HepG2 (cell line): ENCODE data around the gene STAP2. TPM values are rescaled to one million over a fixed set of nuclear protein-coding genes. Genes with fewer than 3 reads are reported as not detected.

ENCODE experiments used
- DMAP1 ChIP-seq: IDR thresholded peaks from 2 replicates; pipeline ENCODE4 v1.6.1; 2016
- HES4 ChIP-seq: sonication (generic); formaldehyde crosslinking; IDR thresholded peaks from 2 replicates; pipeline ENCODE4 v1.9.0; 2021; ENCODE audit warnings: mild to moderate bottlenecking, missing genetic modification reagents, borderline replicate concordance
- HNF1A ChIP-seq, 2 experiments: sonication (generic) in 1 of 2; formaldehyde crosslinking in 1 of 2; IDR thresholded peaks; 2 replicates each; pipeline versions ENCODE4 v1.4.0 to v1.6.1; 2016 to 2020; ENCODE audit warnings: borderline replicate concordance in 1 of 2, low read depth in 1 of 2, mild to moderate bottlenecking in 1 of 2, missing genetic modification reagents in 1 of 2
- NBN ChIP-seq: fragments of 450-650 bp; conservative IDR thresholded peaks from 2 replicates; pipeline ENCODE4 v1.6.1; 2017
- NCOA1 ChIP-seq: sonication (generic); formaldehyde crosslinking; IDR thresholded peaks from 2 replicates; pipeline ENCODE4 v1.9.0; 2021; ENCODE audit warnings: missing genetic modification reagents
- PHF8 ChIP-seq: sonication (generic); formaldehyde crosslinking; IDR thresholded peaks from 2 replicates; pipeline ENCODE4 v1.5.0; 2020; ENCODE audit warnings: missing genetic modification reagents
- POLR2AphosphoS5 ChIP-seq: IDR thresholded peaks from 2 replicates; pipeline ENCODE4 v1.6.1; 2012; ENCODE audit warnings: low read depth, low read length
- SALL2 ChIP-seq: sonication (generic); formaldehyde crosslinking; IDR thresholded peaks from 2 replicates; pipeline ENCODE4 v1.8.1; 2023; ENCODE audit warnings: mild to moderate bottlenecking, missing genetic modification reagents, inconsistent platforms
- SAP130 ChIP-seq: IDR thresholded peaks from 2 replicates; pipeline ENCODE4 v1.6.1; 2016; ENCODE audit warnings: low read depth
- SIN3A ChIP-seq: IDR thresholded peaks from 2 replicates; pipeline ENCODE4 v1.6.1; 2011; ENCODE audit warnings: low read depth, mild to moderate bottlenecking, control low read depth, low read length, borderline replicate concordance
- SIX1 ChIP-seq: sonication (generic); formaldehyde crosslinking; IDR thresholded peaks from 2 replicates; pipeline ENCODE4 v1.4.0; 2020; ENCODE audit warnings: missing genetic modification reagents, borderline replicate concordance
- ZNF251 ChIP-seq: sonication (generic); formaldehyde crosslinking; IDR thresholded peaks from 2 replicates; pipeline ENCODE4 v1.9.0; 2021; ENCODE audit warnings: mild to moderate bottlenecking, missing genetic modification reagents
- ZNF354B ChIP-seq: sonication (generic); formaldehyde crosslinking; IDR thresholded peaks from 2 replicates; pipeline ENCODE4 v1.8.0; 2022; ENCODE audit warnings: mild to moderate bottlenecking, missing genetic modification reagents
- ZNF549 ChIP-seq: sonication (generic); formaldehyde crosslinking; IDR thresholded peaks from 2 replicates; pipeline ENCODE4 v1.5.0; 2020; ENCODE audit warnings: missing genetic modification reagents
- ZNF563 ChIP-seq: sonication (generic); formaldehyde crosslinking; IDR thresholded peaks from 2 replicates; pipeline ENCODE4 v1.8.0; 2022; ENCODE audit warnings: mild to moderate bottlenecking, moderate library complexity, missing genetic modification reagents
- ZNF776 ChIP-seq: sonication (generic); formaldehyde crosslinking; IDR thresholded peaks from 2 replicates; pipeline ENCODE4 v1.4.0; 2020; ENCODE audit warnings: mild to moderate bottlenecking, missing genetic modification reagents
- polyA plus RNA-seq, 8 experiments: library from polyadenylated mRNA; depleted of rRNA in 3 of 8; stranded (reverse) in 7 of 8; unstranded in 1 of 8; fragments of >200 nt; fragmentation: Illumina TruSeq in 4 of 8; extraction: Trizol in 4 of 8; gene quantifications; 2 replicates each; pipeline versions ENCODE4 v1.2.1 to v1.2.3, GENCODE V29; 2011 to 2016; ENCODE audit warnings: low read depth in 4 of 8, missing spikeins in 1 of 8, mixed read lengths in 1 of 8; ENCODE audit not compliant: insufficient read depth in 1 of 8
- total RNA-seq, 5 experiments: library from RNA; depleted of rRNA; stranded (reverse); fragments of >200 nt; fragmentation: Illumina TruSeq; extraction: Trizol; gene quantifications; 2 replicates each; pipeline ENCODE4 v1.2.3, GENCODE V29; 2016; ENCODE audit warnings: low read depth in 1 of 5
- TF ChIP-seq, protein P1 (sequence below): sonication (generic); formaldehyde crosslinking; IDR thresholded peaks from 2 replicates; pipeline ENCODE4 v1.4.0; 2020; ENCODE audit warnings: missing genetic modification reagents, borderline replicate concordance
- TF ChIP-seq, protein P2 (sequence below): sonication (generic); formaldehyde crosslinking; IDR thresholded peaks from 2 replicates; pipeline ENCODE4 v1.5.0; 2020; ENCODE audit warnings: missing genetic modification reagents
- TF ChIP-seq, protein P3 (sequence below): sonication (generic); IDR thresholded peaks from 2 replicates; pipeline ENCODE4 v1.6.1; 2016; ENCODE audit warnings: low read depth, borderline replicate concordance

The STAP2 gene
- total and polyA plus RNA-seq, 2 of the 13 experiments (the other 11 are each of a cell fraction or from before 2014, with no cell fraction given) = 39.0 to 43.7 TPM

DNA sequence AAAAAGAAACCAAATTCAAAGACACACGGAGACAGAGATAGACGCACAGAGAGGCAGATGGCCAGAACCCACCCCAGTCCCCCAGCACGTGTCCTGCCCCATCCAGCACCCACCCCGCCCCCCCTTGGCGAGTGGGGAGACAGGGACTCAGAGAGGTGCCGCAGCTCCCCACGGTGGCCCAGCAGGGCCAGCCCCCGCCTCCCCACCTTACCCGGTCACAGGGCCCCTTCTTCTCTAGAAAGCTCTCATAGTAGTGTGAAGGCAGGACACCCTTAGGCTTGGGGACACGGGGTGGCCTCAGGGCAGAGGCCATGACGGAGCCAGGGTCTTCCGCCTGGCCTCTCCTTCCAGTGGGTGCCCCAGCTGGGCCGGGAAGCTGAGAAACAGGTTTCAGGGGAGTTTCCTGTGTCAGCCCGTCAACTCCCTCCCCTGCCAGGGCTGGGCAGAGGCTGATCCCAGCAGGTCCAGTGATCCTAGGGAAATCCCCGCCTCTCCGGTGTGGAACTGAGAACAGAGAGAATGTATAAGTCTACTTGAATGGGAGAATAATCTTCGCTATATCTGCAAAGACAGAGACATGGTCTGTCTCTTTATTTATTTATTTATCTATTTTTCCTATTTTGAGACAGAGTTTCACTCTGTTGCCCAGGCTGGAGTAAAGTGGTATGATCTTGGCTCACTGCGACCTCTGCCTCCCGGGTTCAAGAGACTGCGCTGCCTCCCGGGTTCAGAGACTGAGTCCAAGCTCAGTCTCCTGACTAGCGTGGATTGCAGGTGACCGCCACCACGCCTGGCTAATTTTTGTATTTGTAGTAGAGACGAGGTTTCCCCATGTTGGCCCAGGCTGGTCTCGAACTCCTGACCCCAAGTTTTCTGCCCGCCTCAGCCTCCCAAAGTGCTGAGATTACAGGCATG, at the start of gene STAP2 (continued):
- 0 out of 2 replicates have a peak, but pooled peaks have one; percentile 21 for TF ChIP-seq POLR2AphosphoS5
- peak; percentile 25; the same call in 1 of the 2 replicates for TF ChIP-seq DMAP1 (CRISPR knock-in tag)
- no peak for TF ChIP-seq SIX1 (CRISPR knock-in tag)
- TF ChIP-seq SIN3A = peak; percentile 53; the same call in 1 of the 2 replicates
- TF ChIP-seq, protein P1, sequence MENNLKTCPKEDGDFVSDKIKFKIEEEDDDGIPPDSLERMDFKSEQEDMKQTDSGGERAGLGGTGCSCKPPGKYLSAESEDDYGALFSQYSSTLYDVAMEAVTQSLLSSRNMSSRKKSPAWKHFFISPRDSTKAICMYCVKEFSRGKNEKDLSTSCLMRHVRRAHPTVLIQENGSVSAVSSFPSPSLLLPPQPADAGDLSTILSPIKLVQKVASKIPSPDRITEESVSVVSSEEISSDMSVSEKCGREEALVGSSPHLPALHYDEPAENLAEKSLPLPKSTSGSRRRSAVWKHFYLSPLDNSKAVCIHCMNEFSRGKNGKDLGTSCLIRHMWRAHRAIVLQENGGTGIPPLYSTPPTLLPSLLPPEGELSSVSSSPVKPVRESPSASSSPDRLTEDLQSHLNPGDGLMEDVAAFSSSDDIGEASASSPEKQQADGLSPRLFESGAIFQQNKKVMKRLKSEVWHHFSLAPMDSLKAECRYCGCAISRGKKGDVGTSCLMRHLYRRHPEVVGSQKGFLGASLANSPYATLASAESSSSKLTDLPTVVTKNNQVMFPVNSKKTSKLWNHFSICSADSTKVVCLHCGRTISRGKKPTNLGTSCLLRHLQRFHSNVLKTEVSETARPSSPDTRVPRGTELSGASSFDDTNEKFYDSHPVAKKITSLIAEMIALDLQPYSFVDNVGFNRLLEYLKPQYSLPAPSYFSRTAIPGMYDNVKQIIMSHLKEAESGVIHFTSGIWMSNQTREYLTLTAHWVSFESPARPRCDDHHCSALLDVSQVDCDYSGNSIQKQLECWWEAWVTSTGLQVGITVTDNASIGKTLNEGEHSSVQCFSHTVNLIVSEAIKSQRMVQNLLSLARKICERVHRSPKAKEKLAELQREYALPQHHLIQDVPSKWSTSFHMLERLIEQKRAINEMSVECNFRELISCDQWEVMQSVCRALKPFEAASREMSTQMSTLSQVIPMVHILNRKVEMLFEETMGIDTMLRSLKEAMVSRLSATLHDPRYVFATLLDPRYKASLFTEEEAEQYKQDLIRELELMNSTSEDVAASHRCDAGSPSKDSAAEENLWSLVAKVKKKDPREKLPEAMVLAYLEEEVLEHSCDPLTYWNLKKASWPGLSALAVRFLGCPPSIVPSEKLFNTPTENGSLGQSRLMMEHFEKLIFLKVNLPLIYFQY = peak; percentile 43; the same call in 1 of the 2 replicates
- TF ChIP-seq ZNF251 (CRISPR knock-in tag) = no peak
- TF ChIP-seq SAP130 (CRISPR knock-in tag) = 0 out of 2 replicates have a peak, but pooled peaks have one; percentile 9
- 0 out of 2 replicates have a peak, but pooled peaks have one; percentile 41 for TF ChIP-seq ZNF563
- no peak for TF ChIP-seq NBN
- TF ChIP-seq HNF1A (IDR thresholded peaks at IDR 0.05; ENCODE audit: low read depth) = no peak
- TF ChIP-seq HNF1A (CRISPR knock-in tag; IDR thresholded peaks at IDR 0.05; ENCODE audit: borderline replicate concordance) = peak; percentile 40; the same call in 1 of the 2 replicates
- peak; percentile 48; the same call in 1 of the 2 replicates for TF ChIP-seq PHF8 (CRISPR knock-in tag)
- TF ChIP-seq NCOA1 (CRISPR knock-in tag) = 0 out of 2 replicates have a peak, but pooled peaks have one; percentile 53
- TF ChIP-seq, protein P2, sequence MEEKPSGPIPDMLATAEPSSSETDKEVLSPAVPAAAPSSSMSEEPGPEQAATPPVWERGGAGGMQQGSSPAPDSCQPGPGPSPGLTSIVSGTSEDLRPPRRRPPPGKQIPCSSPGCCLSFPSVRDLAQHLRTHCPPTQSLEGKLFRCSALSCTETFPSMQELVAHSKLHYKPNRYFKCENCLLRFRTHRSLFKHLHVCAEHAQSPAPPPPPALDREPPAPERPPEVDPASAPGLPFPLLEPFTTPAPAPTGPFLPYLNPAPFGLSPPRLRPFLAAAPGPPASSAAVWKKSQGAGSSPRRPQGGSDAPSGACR (CRISPR knock-in tag) = peak; percentile 63; the same call in 1 of the 2 replicates
- TF ChIP-seq, protein P3, sequence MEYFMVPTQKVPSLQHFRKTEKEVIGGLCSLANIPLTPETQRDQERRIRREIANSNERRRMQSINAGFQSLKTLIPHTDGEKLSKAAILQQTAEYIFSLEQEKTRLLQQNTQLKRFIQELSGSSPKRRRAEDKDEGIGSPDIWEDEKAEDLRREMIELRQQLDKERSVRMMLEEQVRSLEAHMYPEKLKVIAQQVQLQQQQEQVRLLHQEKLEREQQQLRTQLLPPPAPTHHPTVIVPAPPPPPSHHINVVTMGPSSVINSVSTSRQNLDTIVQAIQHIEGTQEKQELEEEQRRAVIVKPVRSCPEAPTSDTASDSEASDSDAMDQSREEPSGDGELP = peak; percentile 55; the same call in 1 of the 2 replicates
- peak; percentile 27; the same call in 1 of the 2 replicates for TF ChIP-seq HES4 (CRISPR knock-in tag)
- TF ChIP-seq ZNF776 (CRISPR knock-in tag) = peak; percentile 16; the same call in 1 of the 2 replicates
- TF ChIP-seq ZNF354B (CRISPR knock-in tag) = no peak
- no peak for TF ChIP-seq SALL2 (CRISPR knock-in tag)
- no peak for TF ChIP-seq ZNF549 (CRISPR knock-in tag)
